Measurements from ENCODE around the gene SHANK2.

SHANK2 gene

GRCh38 chr11:71282581-71283351 is 30.4 kb upstream of the SHANK2 start:
- no peak for DNase-seq (ENCODE audit: low spot score)
- H3K27ac Mint-ChIP-seq = no peak overlapping the region
- H3K9me3 Mint-ChIP-seq = no peaks in the 10 kb centered on the region
- no peaks in the 10 kb centered on the region for H3K4me1 Mint-ChIP-seq (ENCODE audit: low read depth)
- H3K36me3 Mint-ChIP-seq (ENCODE audit: low read depth) = no peaks in the 10 kb centered on the region
- no peaks in the 10 kb centered on the region for H3K27me3 Mint-ChIP-seq (ENCODE audit: low read depth)
- no peak overlapping the region for H3K4me3 Mint-ChIP-seq

DNA sequence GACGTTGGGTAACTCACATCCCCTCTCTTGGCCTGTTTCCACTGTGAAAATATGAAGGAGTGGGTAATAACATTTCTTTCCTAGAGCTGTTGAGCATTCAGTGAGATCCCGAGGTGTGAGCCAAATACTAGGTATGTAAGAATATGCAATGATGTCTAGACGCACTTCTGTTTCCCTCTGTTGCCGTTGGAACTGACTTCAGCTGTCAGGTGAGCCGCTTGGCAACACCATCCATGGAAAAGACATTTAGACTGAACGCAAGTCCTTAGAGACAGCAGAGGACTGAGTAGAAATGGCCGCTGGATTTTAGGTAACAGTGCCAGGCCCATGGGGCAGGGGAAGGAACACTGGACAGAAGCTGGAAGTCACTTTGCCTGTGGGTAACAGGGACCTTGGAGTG is 29.5 kb upstream of the SHANK2 start:
- Mint-ChIP-seq H3K36me3 (ENCODE audit: low read depth) (no peaks in the 10 kb centered on the region), H3K27ac (no peak overlapping the region), H3K9me3 (no peaks in the 10 kb centered on the region), H3K4me1 (ENCODE audit: low read depth) (no peaks in the 10 kb centered on the region), H3K4me3 (no peak overlapping the region), H3K27me3 (ENCODE audit: low read depth) (no peaks in the 10 kb centered on the region)
- no peak for DNase-seq (ENCODE audit: low spot score)

- no peak overlapping the region for H3K4me3 Mint-ChIP-seq
These were observed 28.8 kb upstream of the SHANK2 start for GRCh38 chr11:71281204-71281603.

DNA sequence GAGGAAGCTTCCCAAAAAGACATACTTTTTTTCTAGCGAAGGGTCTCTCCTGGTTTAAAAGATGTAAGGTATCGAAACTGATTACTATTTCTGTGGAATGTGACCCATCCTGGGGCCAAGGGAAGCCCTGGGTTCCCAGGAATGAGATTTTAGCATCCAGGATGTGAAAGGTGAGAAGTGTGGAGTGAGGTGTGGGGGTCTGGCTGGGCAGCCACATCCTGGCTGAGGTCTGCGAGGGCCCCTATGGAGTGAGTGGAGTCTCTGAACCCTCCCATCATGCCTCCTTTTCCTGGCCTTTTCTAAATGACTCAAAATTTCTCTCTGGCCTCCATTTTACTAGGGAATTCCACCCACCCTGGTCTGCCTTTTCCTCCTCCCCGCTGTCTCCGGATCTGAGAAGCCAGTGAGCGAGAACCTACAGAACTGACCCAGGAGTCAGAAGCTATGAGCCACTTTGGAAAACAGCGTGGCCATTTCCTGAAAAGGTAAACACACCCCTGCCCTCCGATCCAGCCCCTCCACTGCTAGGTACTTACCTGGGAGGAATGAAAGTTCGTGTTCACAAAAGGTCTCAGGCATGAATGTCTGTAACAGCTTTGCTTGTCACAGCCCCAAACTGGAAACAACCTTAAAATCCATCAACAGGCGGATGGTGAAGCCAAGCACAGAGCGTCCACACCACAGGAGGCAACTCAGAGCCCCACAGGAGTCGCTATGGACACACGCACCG is 27.7 kb upstream of the SHANK2 start:
- Mint-ChIP-seq H3K27me3 (ENCODE audit: low read depth) (no peaks in the 10 kb centered on the region), H3K27ac (no peak overlapping the region), H3K4me1 (ENCODE audit: low read depth) (no peaks in the 10 kb centered on the region), H3K9me3 (no peaks in the 10 kb centered on the region), H3K36me3 (ENCODE audit: low read depth) (no peaks in the 10 kb centered on the region), H3K4me3 (no peak overlapping the region)
- no peak for DNase-seq (ENCODE audit: low spot score)

More at GRCh38 chr11:71281204-71281603, 28.8 kb upstream of the SHANK2 start:
- no peak for DNase-seq (ENCODE audit: low spot score)
- Mint-ChIP-seq H3K9me3 (no peaks in the 10 kb centered on the region), H3K27me3 (ENCODE audit: low read depth) (no peaks in the 10 kb centered on the region), H3K36me3 (ENCODE audit: low read depth) (no peaks in the 10 kb centered on the region), H3K4me1 (ENCODE audit: low read depth) (no peaks in the 10 kb centered on the region), H3K27ac (no peak overlapping the region)

GRCh38 chr11:71272161-71272560 is 19.8 kb upstream of the SHANK2 start:
- Mint-ChIP-seq H3K4me1 (ENCODE audit: low read depth) (no peaks in the 10 kb centered on the region), H3K9me3 (peaks cover 19% of the 10 kb centered on the region), H3K36me3 (ENCODE audit: low read depth) (no peaks in the 10 kb centered on the region), H3K27me3 (ENCODE audit: low read depth) (no peaks in the 10 kb centered on the region), H3K4me3 (no peak overlapping the region), H3K27ac (no peak overlapping the region)
- no peak for DNase-seq (ENCODE audit: low spot score)

DNA sequence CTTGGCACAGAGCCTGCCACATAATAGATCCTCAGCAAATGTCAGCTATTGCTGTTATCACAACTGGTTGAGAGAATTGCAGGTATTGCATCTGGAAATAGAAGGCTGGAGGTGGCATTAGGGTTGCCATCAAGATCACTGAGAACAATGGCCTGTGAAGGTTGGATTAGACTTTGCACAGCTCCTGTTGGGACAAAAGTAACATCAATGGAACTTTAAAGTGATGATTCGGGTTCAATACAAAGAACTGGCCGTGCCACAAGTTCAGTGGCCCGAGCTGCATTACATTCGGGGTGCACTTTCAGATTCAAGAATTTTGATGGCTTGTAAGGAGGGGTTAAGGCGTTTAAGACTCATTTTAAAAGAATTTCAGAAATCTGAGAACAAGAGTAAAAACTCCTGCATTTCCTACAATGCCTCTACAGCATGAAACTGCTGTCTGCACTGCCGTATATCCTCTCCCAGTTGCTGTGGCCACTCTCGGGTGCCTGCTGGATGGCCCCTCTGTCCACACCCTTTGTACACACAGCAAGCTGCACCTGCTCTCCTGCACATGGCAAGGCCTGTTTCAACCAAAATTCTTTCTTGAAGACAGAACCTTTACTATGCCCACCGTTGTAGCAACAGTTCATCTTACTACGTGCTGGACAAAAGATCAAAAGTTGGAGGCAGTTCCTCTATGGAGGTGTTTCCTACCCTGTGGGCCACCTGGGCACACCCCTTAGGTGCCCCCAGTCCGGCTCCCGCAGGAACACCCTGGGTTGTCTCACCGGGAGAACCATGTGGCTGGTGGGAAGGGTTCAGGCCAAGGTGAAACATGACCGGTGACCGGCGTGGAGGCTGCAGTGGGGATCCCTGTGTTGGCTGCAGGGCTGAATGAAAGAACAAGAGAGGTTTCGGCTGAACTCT is 17.5 kb upstream of the SHANK2 start:
- H3K9me3 Mint-ChIP-seq = peaks cover 18% of the 10 kb centered on the region
- no peak for DNase-seq (ENCODE audit: low spot score)
- H3K4me3 Mint-ChIP-seq = no peak overlapping the region
- H3K27me3 Mint-ChIP-seq (ENCODE audit: low read depth) = no peaks in the 10 kb centered on the region
- no peaks in the 10 kb centered on the region for H3K4me1 Mint-ChIP-seq (ENCODE audit: low read depth)
- H3K36me3 Mint-ChIP-seq (ENCODE audit: low read depth) = no peaks in the 10 kb centered on the region
- no peak overlapping the region for H3K27ac Mint-ChIP-seq

DNA sequence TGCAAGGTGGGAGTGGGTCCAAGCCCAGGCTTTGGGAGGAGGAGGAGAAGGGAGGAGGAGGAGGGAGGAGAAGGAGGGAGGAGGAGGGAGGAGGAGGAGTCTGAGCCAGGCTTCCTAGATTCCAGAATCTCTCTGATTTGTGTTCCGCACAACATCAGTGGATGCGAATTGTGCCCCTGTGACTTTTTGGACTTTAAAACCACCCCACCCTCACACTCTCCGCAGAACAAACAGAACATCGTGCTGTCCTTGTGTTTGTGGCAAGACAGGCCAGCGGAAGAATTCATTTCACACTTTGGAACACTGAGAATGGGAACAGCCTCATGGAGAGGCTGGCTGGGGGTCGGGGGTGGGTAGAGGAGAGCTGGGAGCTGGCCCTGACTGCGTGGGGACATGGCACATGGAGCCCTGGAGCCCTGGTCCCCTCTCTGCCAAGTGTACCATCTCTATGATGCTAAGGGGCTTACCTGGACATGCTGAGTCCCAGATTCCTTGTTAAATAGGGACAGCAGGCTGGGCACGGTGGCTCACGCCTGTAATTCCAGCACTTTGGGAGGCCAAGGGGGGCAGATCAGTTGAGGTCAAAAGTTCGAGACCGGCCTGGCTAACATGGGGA is 16.4 kb upstream of the SHANK2 start:
- Mint-ChIP-seq H3K36me3 (ENCODE audit: low read depth) (no peaks in the 10 kb centered on the region), H3K27me3 (ENCODE audit: low read depth) (no peaks in the 10 kb centered on the region), H3K9me3 (peaks cover 10% of the 10 kb centered on the region), H3K4me1 (ENCODE audit: low read depth) (no peaks in the 10 kb centered on the region), H3K4me3 (no peak overlapping the region), H3K27ac (no peak overlapping the region)
- no peak for DNase-seq (ENCODE audit: low spot score)

DNA sequence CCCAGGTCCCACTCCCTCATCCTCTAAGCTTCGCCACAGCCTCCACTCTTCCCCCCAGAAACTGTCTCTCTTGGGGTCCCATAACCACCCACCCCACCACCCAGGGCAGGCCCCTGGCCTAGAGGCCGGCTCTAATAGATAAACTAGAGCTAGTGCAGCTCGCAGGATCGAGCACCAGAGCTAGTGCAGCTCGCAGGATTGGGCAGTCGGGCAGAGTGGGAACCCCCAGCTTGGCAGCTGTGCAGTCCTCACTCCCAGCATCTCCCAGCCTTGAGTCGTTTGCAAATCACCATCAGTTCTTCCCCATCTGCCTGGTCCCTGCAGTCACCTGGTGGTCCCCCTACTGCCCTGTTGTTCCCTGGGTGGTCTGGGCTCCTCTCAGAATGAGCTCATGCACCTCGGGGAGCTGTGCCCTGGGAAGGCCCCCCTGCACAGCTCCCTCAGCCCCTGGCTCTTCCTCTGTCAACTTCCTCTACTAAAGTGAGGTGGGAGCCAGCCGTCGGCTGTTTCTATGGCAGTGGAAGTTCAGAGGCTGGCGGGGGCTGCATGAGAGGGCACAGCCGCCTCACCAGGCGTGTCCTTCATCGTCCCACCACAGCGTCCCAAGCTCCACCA is 15.5 kb upstream of the SHANK2 start:
- Mint-ChIP-seq H3K4me3 (no peak overlapping the region), H3K36me3 (ENCODE audit: low read depth) (no peaks in the 10 kb centered on the region), H3K9me3 (peaks cover 1% of the 10 kb centered on the region)

DNA sequence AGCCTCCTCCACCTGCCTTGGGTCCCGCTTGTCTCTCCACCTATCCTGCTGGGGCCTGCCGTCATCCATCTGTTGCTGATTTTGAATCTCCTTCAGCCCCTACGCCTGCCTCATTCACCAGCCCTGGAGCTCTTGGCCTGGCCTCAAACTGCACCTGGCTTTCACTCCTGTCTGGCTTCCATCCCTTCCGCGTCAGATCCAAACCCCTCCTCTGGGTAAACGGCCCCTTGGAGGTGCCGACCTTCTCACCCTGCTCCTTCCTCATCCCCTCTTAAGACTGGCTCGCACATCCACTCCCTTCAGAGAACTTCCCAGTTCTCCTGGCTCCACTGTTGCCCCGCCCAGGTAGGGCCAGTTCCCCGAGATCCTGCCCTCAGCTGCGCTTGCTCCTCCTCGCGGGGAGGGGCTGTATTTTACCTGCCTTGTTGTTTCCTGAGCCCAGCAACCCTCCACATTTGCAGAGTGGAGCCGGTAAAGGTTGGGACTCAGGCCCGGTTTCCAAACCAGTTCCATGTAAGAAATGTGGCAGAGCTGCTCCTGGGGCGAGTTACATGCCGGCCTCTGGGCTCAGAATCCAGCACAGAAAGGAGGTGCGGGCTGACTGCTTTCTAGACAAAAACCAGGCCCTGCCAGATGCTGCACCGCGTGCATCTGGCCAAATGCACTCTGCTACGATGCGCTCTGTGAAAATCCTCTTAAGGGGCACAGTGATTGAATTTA is 13.9 kb upstream of the SHANK2 start:
- Mint-ChIP-seq H3K9me3 (no peaks in the 10 kb centered on the region), H3K4me1 (ENCODE audit: low read depth) (no peaks in the 10 kb centered on the region), H3K27ac (no peak overlapping the region), H3K36me3 (ENCODE audit: low read depth) (no peaks in the 10 kb centered on the region), H3K4me3 (no peak overlapping the region), H3K27me3 (ENCODE audit: low read depth) (no peaks in the 10 kb centered on the region)
- DNase-seq (ENCODE audit: low spot score) = no peak

More for the DNA sequence above, 15.5 kb upstream of the SHANK2 start:
- DNase-seq (ENCODE audit: low spot score) = no peak
- Mint-ChIP-seq H3K27me3 (ENCODE audit: low read depth) (no peaks in the 10 kb centered on the region), H3K27ac (no peak overlapping the region), H3K4me1 (ENCODE audit: low read depth) (no peaks in the 10 kb centered on the region)

DNA sequence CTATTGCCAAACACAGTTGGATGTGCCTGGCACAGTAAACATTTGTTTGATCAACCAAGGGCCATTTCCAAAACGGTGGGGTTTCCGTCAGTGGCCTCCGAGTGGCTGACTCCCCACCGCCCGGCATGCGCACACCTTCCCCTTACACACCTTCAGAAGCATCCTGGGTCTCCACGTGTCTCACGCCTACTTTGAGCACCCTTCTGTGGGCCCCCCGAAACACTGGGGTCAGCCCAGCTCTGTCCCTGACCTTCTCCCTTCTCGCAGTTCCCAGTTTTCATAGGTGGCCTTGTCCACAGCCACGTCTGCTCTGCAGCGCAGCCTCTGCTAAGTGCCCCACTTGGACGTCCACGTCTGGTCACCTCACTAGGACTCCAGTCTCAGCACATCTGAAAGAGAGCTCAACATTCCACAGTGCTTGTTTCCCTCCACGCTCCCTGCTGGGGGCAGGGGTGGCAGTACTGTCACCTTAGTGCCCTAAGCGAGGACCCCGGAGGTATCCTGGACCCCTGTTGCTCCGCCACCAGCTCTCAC is 13.2 kb upstream of the SHANK2 start:
- Mint-ChIP-seq H3K36me3 (ENCODE audit: low read depth) (no peaks in the 10 kb centered on the region), H3K27ac (no peak overlapping the region), H3K27me3 (ENCODE audit: low read depth) (no peaks in the 10 kb centered on the region), H3K4me1 (ENCODE audit: low read depth) (no peaks in the 10 kb centered on the region), H3K4me3 (no peak overlapping the region), H3K9me3 (no peaks in the 10 kb centered on the region)
- no peak for DNase-seq (ENCODE audit: low spot score)

- peaks cover 3% of the 10 kb centered on the region for H3K9me3 Mint-ChIP-seq
- no peak overlapping the region for H3K27ac Mint-ChIP-seq
- no peak overlapping the region for H3K4me3 Mint-ChIP-seq
- H3K27me3 Mint-ChIP-seq (ENCODE audit: low read depth) = no peaks in the 10 kb centered on the region
- DNase-seq (ENCODE audit: low spot score) = no peak
- no peaks in the 10 kb centered on the region for H3K36me3 Mint-ChIP-seq (ENCODE audit: low read depth)
- H3K4me1 Mint-ChIP-seq (ENCODE audit: low read depth) = no peaks in the 10 kb centered on the region
These were observed 11.0 kb upstream of the SHANK2 start for GRCh38 chr11:71263386-71263785.

GRCh38 chr11:71255800-71256479 is 3.6 kb upstream of the SHANK2 start:
- H3K27me3 Mint-ChIP-seq (ENCODE audit: low read depth) = peaks cover 32% of the 10 kb centered on the region
- H3K9me3 Mint-ChIP-seq = peaks cover 5% of the 10 kb centered on the region
- H3K36me3 Mint-ChIP-seq (ENCODE audit: low read depth) = no peaks in the 10 kb centered on the region
- no peak overlapping the region for H3K4me3 Mint-ChIP-seq
- H3K27ac Mint-ChIP-seq = no peak overlapping the region
- no peaks in the 10 kb centered on the region for H3K4me1 Mint-ChIP-seq (ENCODE audit: low read depth)
- DNase-seq (ENCODE audit: low spot score) = no peak
